Activated naive CD8-positive, alpha-beta T cell treated with anti-CD3 and anti-CD28 coated beads for 36 hours (primary cell): ENCODE data around the gene MPV17L. TPM values are rescaled to one million over a fixed set of nuclear protein-coding genes. Genes with fewer than 3 reads are reported as not detected.
"Not testable (repeated sequence)": the region's sequence is repeated elsewhere in the genome, so short reads cannot be mapped to it uniquely, and the experiment has no call there.

Source experiments
- DNase-seq: peaks from one replicate; pipeline ENCODE4 v3.0.0; 2021
- H3K27ac Mint-ChIP-seq: one replicate; pipeline ENCODE4 v1.8.0; 2022; ENCODE audit warnings: mild to moderate bottlenecking, moderate library complexity, mixed read lengths
- H3K27me3 Mint-ChIP-seq: one replicate; pipeline ENCODE4 v1.8.0; 2022; ENCODE audit warnings: mild to moderate bottlenecking, mixed read lengths
- H3K36me3 Mint-ChIP-seq: one replicate; pipeline ENCODE4 v1.8.0; 2021; ENCODE audit warnings: mild to moderate bottlenecking, mixed read lengths
- H3K4me1 Mint-ChIP-seq: one replicate; pipeline ENCODE4 v1.8.0; 2021; ENCODE audit warnings: mixed read lengths
- H3K4me3 Mint-ChIP-seq: one replicate; pipeline ENCODE4 v1.8.0; 2022; ENCODE audit warnings: mild to moderate bottlenecking, moderate library complexity, mixed read lengths
- H3K9me3 Mint-ChIP-seq: one replicate; pipeline ENCODE4 v1.8.0; 2022; ENCODE audit warnings: mixed read lengths
- total RNA-seq, 2 experiments: library from RNA; stranded (reverse); gene quantifications; one replicate each; pipeline ENCODE4 v1.2.3, GENCODE V29; 2021

The MPV17L gene
- total RNA-seq, 2 experiments from 2014 or later = 0.20 to 0.21 TPM

DNA sequence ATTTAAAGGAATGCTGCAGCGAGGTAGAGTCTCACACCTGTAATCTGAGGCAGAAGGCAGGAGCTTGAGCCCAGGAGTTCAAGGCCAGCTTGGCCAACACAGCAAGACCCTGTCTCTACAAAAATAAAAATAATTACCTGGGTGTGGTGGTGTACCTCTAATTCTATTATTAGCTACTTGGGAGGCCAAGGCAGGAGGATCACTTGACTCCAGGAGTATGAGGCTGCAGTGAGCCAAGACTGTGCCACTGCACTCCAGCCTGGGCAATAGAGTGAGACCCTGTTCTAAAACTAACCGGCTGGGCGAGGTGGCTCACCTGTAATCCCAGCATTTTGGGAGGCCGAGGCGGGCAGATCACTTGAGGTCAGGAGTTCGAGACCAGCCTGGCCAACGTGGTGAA is 57.7 kb downstream of the MPV17L start:
- not testable (repeated sequence) for H3K4me1 Mint-ChIP-seq, DNase-seq, H3K9me3 Mint-ChIP-seq, H3K36me3 Mint-ChIP-seq, H3K27ac Mint-ChIP-seq, H3K4me3 Mint-ChIP-seq
- peaks cover 12% of the 10 kb centered on the region for H3K27me3 Mint-ChIP-seq

DNA sequence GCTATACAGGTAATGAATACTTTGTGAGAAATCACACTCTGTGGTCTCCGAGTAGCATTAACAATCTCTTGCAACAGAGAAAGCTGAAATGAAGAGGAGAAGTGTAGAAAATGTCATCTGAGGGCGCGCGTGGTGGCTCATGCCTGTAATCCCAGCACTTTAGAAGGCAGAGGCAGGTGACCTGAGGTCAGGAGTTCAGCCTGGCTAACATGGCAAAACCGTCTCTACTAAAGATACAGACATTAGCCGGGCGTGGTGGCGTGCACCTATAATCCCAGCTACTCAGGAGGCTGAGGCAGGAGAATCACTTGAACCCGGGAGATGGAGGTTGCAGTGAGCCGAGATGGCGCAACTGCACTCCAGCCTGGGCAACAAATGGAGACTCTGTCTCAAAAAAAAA is 59.4 kb downstream of the MPV17L start:
- not testable (repeated sequence) for H3K36me3 Mint-ChIP-seq, H3K4me3 Mint-ChIP-seq, H3K9me3 Mint-ChIP-seq, H3K27ac Mint-ChIP-seq, H3K4me1 Mint-ChIP-seq, DNase-seq
- H3K27me3 Mint-ChIP-seq = peaks cover 12% of the 10 kb centered on the region

DNA sequence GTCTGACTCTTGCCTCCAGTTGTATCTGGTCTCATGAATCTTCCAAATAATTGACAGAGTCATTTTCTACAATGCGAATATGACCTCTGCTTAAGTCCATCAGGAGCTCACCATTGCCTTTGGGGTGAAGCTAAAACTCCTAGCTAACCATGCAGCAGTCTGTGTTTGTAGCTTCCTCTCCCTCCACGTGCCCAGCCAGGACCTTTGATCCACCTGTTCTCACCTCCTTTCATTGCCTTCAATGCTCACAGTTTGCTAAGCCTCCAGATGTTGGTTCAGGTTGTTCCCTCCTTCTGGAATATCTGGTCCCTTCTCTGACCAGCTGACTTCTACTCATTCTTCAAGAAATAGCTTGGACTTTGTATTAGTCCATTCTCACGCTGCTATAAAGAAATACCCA is 61.8 kb downstream of the MPV17L start:
- Mint-ChIP-seq H3K27ac (no peak overlapping the region), H3K4me1 (peaks cover under 1% of the 10 kb centered on the region), H3K36me3 (no peaks in the 10 kb centered on the region), H3K27me3 (peaks cover 8% of the 10 kb centered on the region), H3K4me3 (no peak overlapping the region), H3K9me3 (no peaks in the 10 kb centered on the region)
- DNase-seq = no peak

DNA sequence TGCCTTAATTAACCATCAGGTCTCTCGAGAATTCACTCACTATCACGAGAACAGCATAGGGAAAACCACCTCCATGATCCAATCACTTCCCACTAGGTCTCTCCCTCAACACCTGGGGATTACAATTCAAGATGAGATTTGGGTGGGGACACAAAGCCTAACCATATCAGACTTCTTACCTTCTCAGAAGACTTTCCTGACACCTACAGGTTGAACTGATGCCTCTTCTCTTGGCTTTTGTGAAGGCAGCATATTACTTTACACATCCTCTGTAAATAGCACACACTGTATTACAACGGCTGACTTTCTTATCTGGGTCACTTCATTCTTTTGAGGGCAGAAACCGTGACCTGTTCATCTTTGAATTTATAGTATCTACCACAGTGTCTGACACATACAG is 62.4 kb downstream of the MPV17L start:
- H3K36me3 Mint-ChIP-seq = no peaks in the 10 kb centered on the region
- peaks cover 2% of the 10 kb centered on the region for H3K4me1 Mint-ChIP-seq
- DNase-seq = no peak
- peaks cover 8% of the 10 kb centered on the region for H3K27me3 Mint-ChIP-seq
- H3K4me3 Mint-ChIP-seq = no peak overlapping the region
- H3K27ac Mint-ChIP-seq = no peak overlapping the region
- no peaks in the 10 kb centered on the region for H3K9me3 Mint-ChIP-seq

DNA sequence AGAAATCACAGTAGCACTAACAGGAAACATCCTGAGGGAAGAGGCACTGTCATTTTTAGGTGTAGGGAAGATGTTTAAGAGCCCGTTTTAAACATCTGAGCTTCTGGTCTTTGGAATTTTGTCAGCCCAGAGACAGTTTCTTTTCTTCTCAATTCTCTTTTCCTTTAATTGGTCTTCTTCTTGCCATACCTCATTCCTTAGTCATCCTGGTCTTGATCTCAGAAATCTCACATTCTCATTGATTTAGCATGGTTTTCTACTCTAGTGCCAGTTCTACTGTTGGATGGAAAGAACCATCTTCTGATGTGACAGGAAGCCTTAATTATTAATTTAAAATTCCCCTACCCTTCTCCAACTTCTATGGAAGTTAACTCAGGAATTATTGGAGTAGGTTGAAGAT is 64.2 kb downstream of the MPV17L start:
- H3K27ac Mint-ChIP-seq = no peak overlapping the region
- H3K27me3 Mint-ChIP-seq = peaks cover 6% of the 10 kb centered on the region
- H3K4me1 Mint-ChIP-seq = peaks cover 2% of the 10 kb centered on the region
- no peaks in the 10 kb centered on the region for H3K36me3 Mint-ChIP-seq
- no peaks in the 10 kb centered on the region for H3K9me3 Mint-ChIP-seq
- no peak overlapping the region for H3K4me3 Mint-ChIP-seq
- no peak for DNase-seq

DNA sequence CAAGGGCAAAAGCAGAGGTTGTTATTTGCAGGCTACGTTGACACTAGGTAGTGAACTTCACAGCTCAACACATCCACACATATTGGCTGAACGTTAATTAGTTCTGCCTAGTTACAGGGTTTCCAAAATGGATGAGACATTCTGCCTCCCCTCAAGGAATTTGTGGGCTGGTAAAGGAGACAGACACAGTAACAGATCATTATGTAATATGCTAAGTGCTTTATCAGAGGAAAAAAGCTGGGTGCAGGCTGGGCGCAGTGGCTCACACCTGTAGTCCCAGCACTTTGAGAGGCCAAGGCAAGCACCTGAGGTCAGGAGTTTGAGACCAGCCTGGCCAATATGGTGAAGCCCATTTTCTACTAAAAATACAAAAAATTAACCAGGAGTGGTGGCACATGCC is 65.0 kb downstream of the MPV17L start:
- no peak overlapping the region for H3K27ac Mint-ChIP-seq
- no peak for DNase-seq
- H3K27me3 Mint-ChIP-seq = peaks cover 4% of the 10 kb centered on the region
- no peaks in the 10 kb centered on the region for H3K9me3 Mint-ChIP-seq
- no peak overlapping the region for H3K4me3 Mint-ChIP-seq
- no peaks in the 10 kb centered on the region for H3K36me3 Mint-ChIP-seq
- H3K4me1 Mint-ChIP-seq = peaks cover 2% of the 10 kb centered on the region

DNA sequence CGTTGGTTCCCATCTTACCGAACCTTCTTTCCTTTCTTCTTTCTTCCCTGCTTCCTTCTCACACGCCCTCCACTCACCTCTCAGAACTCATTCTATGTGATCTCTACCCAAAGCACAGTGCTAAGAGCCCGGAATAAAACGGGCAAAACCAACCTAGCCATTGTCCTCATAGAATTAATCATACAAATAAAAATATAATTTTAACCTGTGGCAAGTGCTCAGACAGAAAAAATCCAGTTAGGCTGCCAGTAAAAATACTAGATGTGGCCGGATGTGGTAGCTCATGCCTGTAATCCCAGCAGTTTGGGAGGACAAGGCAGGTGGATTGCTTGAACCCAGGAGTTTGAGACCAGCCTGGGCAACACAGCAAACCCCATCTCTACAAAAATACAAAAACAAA is 65.8 kb downstream of the MPV17L start:
- H3K27ac Mint-ChIP-seq = no peak overlapping the region
- H3K36me3 Mint-ChIP-seq = no peaks in the 10 kb centered on the region
- no peak for DNase-seq
- H3K4me1 Mint-ChIP-seq = peaks cover 2% of the 10 kb centered on the region
- peaks cover 4% of the 10 kb centered on the region for H3K27me3 Mint-ChIP-seq
- peaks cover 3% of the 10 kb centered on the region for H3K9me3 Mint-ChIP-seq
- H3K4me3 Mint-ChIP-seq = no peak overlapping the region

Other genes with a start within 250 kb of the MPV17L start
- 10 to 100 TPM in 1 of 2 experiments, 1 to 10 TPM in 1; 8.8 to 13.6 TPM for gene NPIPA5, start 17.5 kb upstream of the MPV17L start, total RNA-seq
- gene BMERB1, start 38.8 kb downstream of the MPV17L start, total RNA-seq = 10 to 100 TPM; 19.9 to 24.8 TPM
- gene MARF1, start 247.4 kb downstream of the MPV17L start, total RNA-seq = 10 to 100 TPM; 51.0 to 52.1 TPM